G401 (cell line): ENCODE measurements around the gene DNAJB11. TPM values are rescaled to one million over a fixed set of nuclear protein-coding genes. Genes with fewer than 3 reads are reported as not detected.
A peak's percentile ranks its signal among the peaks of the same experiment; 100 is the strongest.
"Not testable (repeated sequence)": the region's sequence is repeated elsewhere in the genome, so short reads cannot be mapped to it uniquely, and the experiment has no call there.

ENCODE experiments used
- DNase-seq: peaks from one replicate; pipeline ENCODE4 v3.0.0-alpha.2; 2015; ENCODE audit warnings: low spot score
- in situ Hi-C: cut with HindIII; loops from 2 replicates; pipeline ENCODE4 v1.10.0; 2016; ENCODE audit warnings: low sequenced_read_pairs, mixed read lengths
- total RNA-seq: library from RNA; depleted of rRNA; stranded (reverse); fragments of >200 nt; shearing (Covaris generic); gene quantifications from 2 replicates; pipeline ENCODE4 v1.2.3, GENCODE V29; 2014; rRNA removed

Gene DNAJB11
- 41.7 and 78.6 TPM in 2 replicates for total RNA-seq

DNA sequence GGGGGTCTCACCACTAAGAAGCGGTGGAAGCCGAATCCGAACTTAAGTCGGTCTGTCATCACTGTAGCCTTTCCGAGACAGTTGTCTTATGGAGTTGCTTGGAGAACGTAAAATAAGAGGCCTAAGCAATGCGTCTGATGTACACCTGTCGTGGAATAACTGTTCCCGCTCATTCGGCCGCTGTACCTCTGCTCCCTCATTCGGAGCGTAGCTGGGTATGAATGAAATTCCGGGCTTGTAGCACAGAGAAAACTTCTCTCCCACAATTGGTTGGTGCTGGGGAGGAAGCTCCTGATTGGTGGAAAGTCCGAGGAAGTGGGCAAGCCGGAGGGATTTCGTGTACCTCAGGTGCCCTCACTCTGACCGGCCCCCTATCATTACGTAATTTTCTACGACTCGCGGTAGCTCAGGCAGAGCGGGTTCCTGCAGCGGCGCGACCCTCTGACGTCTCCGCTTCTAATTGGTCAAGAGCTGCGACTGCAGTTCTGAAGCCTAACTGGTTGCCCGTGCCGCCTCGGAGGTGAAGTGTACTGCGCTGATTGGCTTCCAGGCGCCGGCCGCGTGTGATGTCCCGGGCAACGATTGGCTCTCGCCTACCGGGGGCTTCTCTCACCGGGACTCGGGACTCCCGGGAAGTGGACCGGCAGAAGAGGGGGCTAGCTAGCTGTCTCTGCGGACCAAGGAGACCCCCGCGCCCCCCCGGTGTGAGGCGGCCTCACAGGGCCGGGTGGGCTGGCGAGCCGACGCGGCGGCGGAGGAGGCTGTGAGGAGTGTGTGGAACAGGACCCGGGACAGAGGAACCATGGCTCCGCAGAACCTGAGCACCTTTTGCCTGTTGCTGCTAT is at the start of gene DNAJB11:
DNAJB11 (plus strand) TSS at position 625 of the 845 bp plus-strand sequence; CDS start at position 803, 178 bp downstream.
- peak; percentile 100 for DNase-seq
- in situ Hi-C loops: no loop called here

DNA sequence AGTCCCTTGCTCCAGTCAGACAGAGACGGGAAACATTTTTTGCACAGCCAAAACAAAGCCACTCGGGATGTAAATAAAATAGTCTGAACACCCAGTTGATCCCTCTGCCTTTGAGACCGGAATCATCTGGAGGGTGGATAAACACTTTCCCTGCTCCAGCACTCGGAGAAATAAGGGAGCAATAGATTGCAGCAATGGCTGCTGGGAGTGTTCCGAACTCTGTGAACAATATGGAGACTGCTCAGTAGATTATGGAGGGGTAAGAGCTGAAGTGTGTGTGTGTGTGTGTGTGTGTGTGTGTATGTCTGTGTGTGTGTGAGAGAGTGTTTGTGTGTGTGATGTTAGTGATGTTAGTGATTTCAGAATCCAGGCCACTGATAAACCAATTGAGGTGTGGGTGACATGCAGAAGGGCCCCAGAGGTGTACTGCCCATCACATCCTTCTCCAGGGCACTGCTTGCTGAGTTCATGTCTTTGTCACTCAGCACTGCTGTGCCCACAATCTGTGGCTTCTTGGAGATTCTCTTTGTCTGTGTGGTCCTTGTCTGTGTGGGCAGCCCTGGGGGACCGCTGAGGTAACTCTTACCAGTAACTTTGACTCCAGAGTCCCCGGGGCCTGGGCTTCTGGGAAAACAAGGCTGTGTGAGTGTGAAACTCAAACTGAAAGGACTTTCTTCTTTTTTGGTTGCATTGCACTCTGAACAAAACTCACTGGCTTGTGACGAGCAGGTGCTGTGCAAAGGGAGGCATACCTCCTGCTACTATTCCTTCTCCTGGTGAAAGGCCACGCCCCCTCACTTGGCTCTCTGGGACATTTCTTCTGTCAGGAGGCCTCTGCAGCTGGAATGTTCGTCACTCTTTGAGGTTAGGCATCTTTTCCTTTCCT is 49.3 kb upstream of the DNAJB11 start:
- DNase-seq: no peak
- in situ Hi-C loops: no loop called here

DNA sequence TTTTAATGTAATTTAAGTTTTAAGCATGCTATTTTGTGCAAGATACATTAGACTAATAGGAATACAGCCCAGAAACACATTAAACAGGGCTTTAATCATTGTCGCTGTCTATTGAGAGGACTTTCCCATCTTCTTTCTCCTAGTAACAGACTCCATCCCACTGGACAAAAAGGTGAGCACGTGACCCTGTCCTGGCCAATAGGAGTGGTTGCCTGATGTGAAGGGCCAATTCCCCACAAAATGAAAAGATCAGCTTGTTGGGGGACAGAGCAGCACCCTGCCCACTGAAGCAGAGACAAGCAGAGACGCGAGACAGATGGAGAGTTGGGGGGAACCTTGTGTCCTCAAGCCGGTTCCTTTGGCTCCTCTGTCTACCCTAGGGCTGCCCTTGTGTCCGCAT is 47.5 kb upstream of the DNAJB11 start:
- in situ Hi-C loops: no loop called here
- no peak for DNase-seq

GRCh38 chr3:186523434-186523833 is 47.1 kb upstream of the DNAJB11 start:
- DNase-seq: no peak
- in situ Hi-C loops: no loop called here

DNA sequence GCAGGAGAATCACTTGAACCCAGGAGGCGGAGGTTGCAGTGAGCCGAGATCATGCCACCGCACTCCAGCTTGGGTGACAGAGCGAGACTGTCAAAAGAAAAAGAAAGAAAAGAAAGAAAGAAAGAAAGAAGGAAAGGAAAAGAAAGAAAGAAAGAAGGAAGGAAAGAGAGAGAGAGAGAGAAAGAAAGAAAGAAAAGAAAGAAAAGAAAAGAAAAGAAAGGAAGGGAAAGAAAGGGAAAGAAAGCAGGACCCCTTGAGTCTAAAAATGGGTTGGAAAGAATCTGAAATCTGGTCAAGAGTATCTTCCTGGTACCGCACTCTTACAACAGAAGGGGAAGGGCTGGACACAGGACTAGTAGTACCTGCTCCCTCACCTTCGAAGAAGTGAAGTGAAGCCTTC is 45.9 kb upstream of the DNAJB11 start:
- no peak for DNase-seq
- in situ Hi-C loops: no loop called here

- no peak for DNase-seq
- in situ Hi-C loops: no loop called here
Observed at GRCh38 chr3:186525369-186526255, 44.9 kb upstream of the DNAJB11 start.

DNA sequence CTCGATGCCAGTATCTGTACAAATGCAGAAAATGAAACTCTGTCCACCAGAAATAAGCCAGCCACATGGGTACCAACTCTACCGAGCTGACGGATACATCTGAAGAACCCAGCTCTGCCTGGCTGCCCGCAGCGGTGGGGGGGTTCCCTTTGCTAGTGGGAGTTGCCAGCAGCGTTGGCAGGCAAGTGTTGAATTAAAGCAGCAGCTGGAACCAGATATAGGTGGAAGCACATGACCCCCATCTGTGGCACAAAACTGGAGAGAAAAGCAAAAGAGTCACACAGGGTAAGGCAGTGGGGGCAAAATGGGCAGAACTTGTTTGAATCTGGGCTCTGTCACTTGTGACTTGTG is 44.3 kb upstream of the DNAJB11 start:
- in situ Hi-C loops: no loop called here
- no peak for DNase-seq

DNA sequence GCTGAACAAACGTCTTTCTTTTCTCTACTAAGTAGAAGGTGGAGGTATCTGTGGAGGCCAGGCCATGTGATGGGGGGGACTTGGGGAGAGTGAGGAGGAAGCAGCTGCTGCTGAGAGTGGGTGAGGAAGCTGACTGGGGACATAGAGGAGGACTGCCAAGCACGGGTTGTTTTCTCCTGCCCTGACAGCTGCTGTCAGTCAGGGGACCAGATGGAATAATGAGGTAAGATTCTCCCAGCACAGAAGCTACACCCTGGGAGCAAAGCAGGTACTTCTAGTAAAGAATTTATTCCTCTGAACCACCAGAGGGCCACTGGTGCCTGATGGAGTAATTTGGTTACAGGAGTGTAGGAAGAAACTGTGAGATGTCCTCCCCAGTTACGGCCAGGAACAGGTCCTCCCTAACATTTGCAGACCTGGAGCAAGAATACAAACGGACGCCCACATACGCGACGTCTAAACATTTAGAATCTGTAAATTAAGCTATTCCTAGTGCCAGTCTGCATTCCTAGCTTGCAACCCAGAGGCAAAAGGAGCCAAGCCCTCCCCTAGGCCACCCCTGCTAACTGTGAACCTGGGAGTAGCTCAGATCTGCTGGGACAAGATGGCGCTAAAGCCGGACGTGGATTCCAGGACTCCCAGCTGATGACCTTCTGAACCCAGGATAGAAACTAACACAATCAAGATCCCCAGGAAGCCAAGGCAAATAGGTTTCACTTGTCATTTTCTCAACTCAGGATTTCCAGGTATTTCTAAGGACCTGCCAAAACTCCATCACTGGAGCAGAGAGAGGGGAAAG is 41.1 kb upstream of the DNAJB11 start:
- in situ Hi-C loops: no loop called here
- peak; percentile 91 for DNase-seq

- no peak for DNase-seq
- in situ Hi-C loops: no loop called here
Observed at GRCh38 chr3:186530415-186530814, 40.1 kb upstream of the DNAJB11 start.

DNA sequence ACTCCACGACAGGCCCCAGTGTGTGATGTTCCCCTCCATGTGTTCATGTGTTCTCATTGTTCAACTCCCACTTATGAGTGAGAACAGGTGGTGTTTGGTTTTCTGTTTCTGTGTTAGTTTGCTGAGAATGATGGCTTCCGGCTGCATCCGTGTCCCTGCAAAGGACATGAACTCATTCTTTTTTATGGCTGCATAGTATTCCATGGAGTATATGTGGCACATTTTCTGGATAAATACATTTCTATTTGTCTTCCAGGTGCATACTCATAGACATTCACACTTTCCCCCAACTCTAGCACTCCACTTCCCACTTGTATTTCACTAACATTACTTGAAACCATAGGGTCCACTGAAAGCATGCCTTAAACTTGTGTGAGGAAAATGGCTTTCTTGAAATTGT is 38.8 kb upstream of the DNAJB11 start:
- in situ Hi-C loops, DNase-seq: not testable (repeated sequence)

- in situ Hi-C loops: no loop called here
- no peak for DNase-seq
Observed at GRCh38 chr3:186532598-186533072, 37.9 kb upstream of the DNAJB11 start.

DNA sequence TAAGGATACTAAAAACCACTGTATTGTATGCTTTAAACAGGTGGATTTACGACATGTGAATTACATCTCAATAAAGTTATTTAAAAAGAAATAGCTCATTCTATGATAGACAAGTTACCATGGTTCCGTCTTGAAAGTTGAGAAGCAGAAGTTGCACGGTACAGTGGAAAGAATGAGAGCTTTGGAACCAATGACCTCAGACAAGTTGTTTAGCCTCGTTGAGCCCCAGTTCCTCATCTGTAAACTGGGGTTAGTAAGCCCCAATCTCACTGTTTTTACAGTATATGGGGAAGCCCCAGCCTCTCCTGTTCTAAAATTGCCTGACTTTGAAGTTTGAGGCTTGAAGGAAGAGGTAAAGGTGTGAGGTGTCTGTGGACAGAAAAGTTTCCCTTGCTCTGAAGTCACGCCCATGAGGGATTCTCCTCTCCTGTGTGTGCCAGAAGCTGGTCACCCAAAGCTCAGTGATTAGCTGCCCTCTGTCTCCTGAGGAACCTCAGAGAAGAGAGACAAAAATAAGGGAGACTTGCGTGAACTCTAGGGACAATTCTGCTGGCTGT is 36.3 kb upstream of the DNAJB11 start:
- in situ Hi-C loops: no loop called here

GRCh38 chr3:186536883-186537844 is 33.4 kb upstream of the DNAJB11 start:
- DNase-seq: no peak
- in situ Hi-C loops: no loop called here

More for the DNA sequence above, 36.3 kb upstream of the DNAJB11 start:
- DNase-seq: no peak

DNA sequence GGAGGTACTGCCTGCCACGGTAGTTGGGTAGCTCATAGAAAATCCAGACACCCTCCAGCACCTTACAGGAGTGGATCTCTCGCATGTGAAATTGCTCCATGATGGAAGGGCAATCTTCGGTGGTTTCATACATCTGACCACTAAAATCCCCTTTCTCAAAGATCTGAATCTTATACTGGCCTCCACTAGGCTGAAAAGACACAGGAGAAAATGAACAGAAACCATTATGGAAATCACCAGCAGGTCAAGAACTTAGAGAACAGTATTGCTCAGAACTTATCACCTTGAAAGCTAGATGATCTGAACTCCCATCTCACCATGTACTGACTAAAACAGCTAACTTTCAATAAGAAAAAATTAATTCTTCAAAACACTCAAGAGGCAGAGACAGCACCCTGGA is 31.7 kb upstream of the DNAJB11 start:
- in situ Hi-C loops: no loop called here
- DNase-seq: no peak

DNA sequence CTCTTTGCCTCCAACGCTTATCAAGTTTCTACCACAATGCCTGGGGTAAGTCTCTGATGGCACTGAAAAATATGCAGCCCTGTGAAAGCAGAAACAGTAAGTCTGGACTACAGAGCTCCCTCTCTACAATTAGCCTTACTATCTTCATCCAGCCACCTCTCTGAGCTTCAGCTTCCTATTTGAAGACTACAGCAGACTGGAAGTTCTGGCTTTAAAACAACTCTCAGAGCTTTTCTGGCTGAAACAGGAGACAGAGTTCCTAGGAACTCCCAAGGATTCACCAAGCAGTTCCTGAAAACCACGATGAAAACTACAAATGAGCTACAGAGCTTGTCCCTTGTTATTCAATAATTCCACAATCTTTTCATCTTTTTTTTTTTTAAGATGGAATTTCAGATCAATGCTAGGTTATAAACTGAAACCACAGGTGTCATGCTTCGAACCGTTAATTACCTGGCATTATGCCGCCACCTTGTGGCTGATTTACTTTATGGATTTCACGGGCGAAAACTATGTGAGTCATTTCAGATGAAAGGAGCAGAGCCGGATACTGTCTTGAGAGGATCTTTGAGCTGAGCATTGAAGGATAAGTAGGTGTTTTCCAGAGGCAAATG is 30.2 kb upstream of the DNAJB11 start:
- in situ Hi-C loops: no loop called here
- DNase-seq: peak; percentile 88

GRCh38 chr3:186540835-186541226 is 29.7 kb upstream of the DNAJB11 start:
- DNase-seq: no peak
- in situ Hi-C loops: no loop called here

DNA sequence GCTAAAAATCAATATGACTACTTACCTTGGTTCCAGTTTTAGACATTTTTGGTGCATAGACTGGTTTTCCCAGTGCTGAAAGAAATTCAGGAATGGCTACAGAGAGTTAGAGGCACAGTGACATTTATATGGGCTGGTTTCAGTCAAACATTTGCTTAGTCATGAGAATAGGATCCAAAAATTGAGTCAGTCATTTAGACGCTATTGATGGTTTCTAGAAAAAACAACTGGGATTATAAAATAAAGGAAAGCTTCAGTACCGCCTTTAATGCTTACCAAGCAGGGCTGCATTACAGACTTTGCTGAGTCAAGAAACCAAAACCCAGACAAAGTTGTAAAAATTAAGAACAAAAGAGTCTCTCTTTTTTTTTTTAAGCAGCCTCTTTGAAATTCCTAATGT is 26.2 kb upstream of the DNAJB11 start, which contains the start of gene CRYGS:
CRYGS (minus strand) TSS at position 100 of the 400 bp plus-strand sequence; CDS start at position 46, 54 bp downstream.
- no peak for DNase-seq
- in situ Hi-C loops: no loop called here
